Ecto neural progenitor cell (in vitro differentiated cells): ENCODE data around the gene PXN.

Experiments
- DNase-seq: peaks from one replicate; pipeline ENCODE4 v3.0.0-alpha.2; 2018; ENCODE audit warnings: low spot score

PXN gene

GRCh38 chr12:120172053-120172452, 93.5 kb downstream of the PXN start:
- no peak for DNase-seq

GRCh38 chr12:120170631-120171030, 94.9 kb downstream of the PXN start:
- no peak for DNase-seq

- DNase-seq: no peak
Observed at GRCh38 chr12:120169946-120170345, 95.6 kb downstream of the PXN start.

GRCh38 chr12:120168337-120168736, 97.2 kb downstream of the PXN start:
- no peak for DNase-seq

GRCh38 chr12:120167529-120168095, 97.9 kb downstream of the PXN start:
- no peak for DNase-seq

- no peak for DNase-seq
Observed at GRCh38 chr12:120164293-120164692, 101.2 kb downstream of the PXN start.

GRCh38 chr12:120162763-120163162, 102.8 kb downstream of the PXN start:
- DNase-seq: no peak

GRCh38 chr12:120161852-120162251, 103.7 kb downstream of the PXN start:
- no peak for DNase-seq
